SU-DHL-6 (cell line): Measurements from ENCODE around the gene HAUS1.

ENCODE experiments used
- H2AFZ ChIP-seq: fragments of 200-600 bp; sonication (generic); 2 replicates; pipeline ENCODE4 v1.6.1; 2014; ENCODE audit warnings: low read depth, mild to moderate bottlenecking, moderate library complexity, mixed read lengths, antibody characterized with exemption, low read length; ENCODE audit not compliant: severe bottlenecking
- H3F3A ChIP-seq: fragments of 200-600 bp; shearing (Covaris generic); 2 replicates; pipeline ENCODE4 v1.6.0; 2016; ENCODE audit warnings: antibody characterized with exemption, mild to moderate bottlenecking; ENCODE audit not compliant: insufficient read depth
- H3K27ac ChIP-seq: fragments of 200-600 bp; sonication (generic); 2 replicates; pipeline ENCODE4 v1.5.1; 2016; ENCODE audit warnings: low read depth, mild to moderate bottlenecking, low read length, moderate library complexity, mixed read lengths
- H3K27me3 ChIP-seq: fragments of 200-600 bp; sonication (generic), shearing (Covaris generic); 2 replicates; pipeline ENCODE4 v1.6.0; 2014; ENCODE audit warnings: mild to moderate bottlenecking, low read length
- H3K36me3 ChIP-seq: fragments of 200-600 bp; sonication (generic); 2 replicates; pipeline ENCODE4 v1.6.1; 2014; ENCODE audit warnings: mild to moderate bottlenecking, low read length, mixed read lengths
- H3K4me2 ChIP-seq: fragments of 300-600, 200-600 bp; shearing (Covaris generic), sonication (generic); 2 replicates; pipeline ENCODE4 v1.6.0; 2014; ENCODE audit warnings: low read length, low read depth, mild to moderate bottlenecking; ENCODE audit not compliant: poor library complexity, severe bottlenecking
- H3K4me3 ChIP-seq: fragments of 200-600 bp; sonication (generic); 2 replicates; pipeline ENCODE4 v1.5.1; 2014; ENCODE audit warnings: antibody characterized with exemption, low read length, mild to moderate bottlenecking, mixed read lengths; ENCODE audit not compliant: insufficient read depth, poor library complexity, severe bottlenecking
- H3K79me2 ChIP-seq: fragments of 200-600 bp; sonication (generic); 2 replicates; pipeline ENCODE4 v1.6.1; 2014; ENCODE audit warnings: mild to moderate bottlenecking, low read length, moderate library complexity; ENCODE audit not compliant: insufficient read depth
- H3K9ac ChIP-seq: fragments of 200-600 bp; sonication (generic); 2 replicates; pipeline ENCODE4 v1.7.0; 2014; ENCODE audit warnings: mild to moderate bottlenecking, low read length
- H3K9me2 ChIP-seq: fragments of 200-600 bp; sonication (generic); replicated peaks from 2 replicates; pipeline ENCODE4 v1.6.1; 2014; ENCODE audit warnings: low read length; ENCODE audit not compliant: insufficient read depth
- H3K9me3 ChIP-seq: fragments of 200-600 bp; sonication (generic); 2 replicates; pipeline ENCODE4 v1.6.1; 2014; ENCODE audit warnings: low read length, mixed read lengths; ENCODE audit not compliant: insufficient read depth
- H4K20me1 ChIP-seq: fragments of 200-600 bp; sonication (generic); 2 replicates; pipeline ENCODE4 v1.6.1; 2014; ENCODE audit warnings: low read depth, mild to moderate bottlenecking, antibody characterized with exemption, low read length, moderate library complexity, mixed read lengths
- EZH2phosphoT487 ChIP-seq: fragments of 200-600 bp; sonication (generic), shearing (Covaris generic); conservative IDR thresholded peaks from 2 replicates; pipeline ENCODE4 v1.6.1; 2018; ENCODE audit warnings: mild to moderate bottlenecking, antibody characterized with exemption, low read length, moderate library complexity, mixed read lengths
- TF ChIP-seq, protein P1 (sequence below): fragments of 200-600 bp; sonication (generic); IDR thresholded peaks from one replicate; pipeline ENCODE4 v1.5.1; 2017; ENCODE audit warnings: antibody characterized with exemption, mild to moderate bottlenecking, low read length, moderate library complexity; ENCODE audit not compliant: insufficient read depth, poor library complexity, severe bottlenecking

Gene HAUS1

DNA sequence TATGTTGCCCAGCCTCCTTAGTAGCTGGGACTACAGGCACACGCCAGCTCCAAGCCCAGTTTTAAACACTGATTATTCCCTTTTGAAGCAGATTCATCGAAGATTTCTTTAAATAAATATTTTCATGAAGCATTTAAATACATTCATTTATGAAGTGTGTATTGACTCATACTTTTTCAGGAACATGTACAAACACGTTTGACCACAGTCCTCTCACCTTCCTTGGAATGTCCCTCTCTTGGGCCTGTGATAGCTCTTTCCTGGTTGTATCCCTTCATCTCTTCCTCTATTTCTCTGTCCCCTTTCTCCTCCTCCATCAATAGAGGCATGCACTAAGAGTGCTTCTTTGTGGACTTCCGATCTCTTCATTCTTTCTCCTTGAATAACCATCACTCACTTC lies 34.7 kb upstream of the HAUS1 start:
- no peak for TF ChIP-seq EZH2phosphoT487
- Histone ChIP-seq H3K9ac (no peak overlapping the region), H3K4me3 (no peak overlapping the region), H3K27me3 (no peaks in the 10 kb centered on the region), H3K36me3 (no peaks in the 10 kb centered on the region), H3K79me2 (no peaks in the 10 kb centered on the region), H3K9me3 (no peaks in the 10 kb centered on the region), H4K20me1 (no peaks in the 10 kb centered on the region), H3K4me2 (no peak overlapping the region), H3F3A (peaks cover 5% of the 10 kb centered on the region; the same call in 1 of the 2 replicates), H3K27ac (no peak overlapping the region), H3K9me2 (no peaks in the 10 kb centered on the region), H2AFZ (no peak overlapping the region)

DNA sequence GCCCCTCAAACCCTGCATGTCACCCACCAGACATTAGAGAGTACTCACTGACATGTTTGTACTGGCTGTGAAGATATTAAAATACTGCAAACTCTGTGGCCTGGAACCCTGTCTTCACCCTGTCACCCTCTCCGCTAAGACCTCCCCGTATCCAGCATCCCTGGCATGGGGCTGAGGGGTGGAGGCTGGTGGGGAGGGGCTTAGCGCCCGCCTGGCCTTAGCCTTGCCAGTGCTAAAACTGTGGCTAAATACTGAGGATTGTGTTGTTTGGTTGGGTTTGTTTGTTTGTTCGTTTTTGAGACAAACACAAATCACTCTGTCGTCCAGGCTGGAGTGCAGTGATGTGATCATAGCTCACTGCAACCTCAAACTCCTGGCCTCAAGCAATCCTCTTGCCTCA lies 34.0 kb upstream of the HAUS1 start:
- Histone ChIP-seq H3K4me3 (no peak overlapping the region), H3K9me3 (no peaks in the 10 kb centered on the region), H2AFZ (no peak overlapping the region), H4K20me1 (no peaks in the 10 kb centered on the region), H3K9ac (no peak overlapping the region), H3K27me3 (no peaks in the 10 kb centered on the region), H3K79me2 (no peaks in the 10 kb centered on the region), H3F3A (peaks cover 12% of the 10 kb centered on the region; the same call in 1 of the 2 replicates), H3K4me2 (no peak overlapping the region), H3K9me2 (no peaks in the 10 kb centered on the region), H3K27ac (no peak overlapping the region), H3K36me3 (no peaks in the 10 kb centered on the region)
- TF ChIP-seq, protein P1, sequence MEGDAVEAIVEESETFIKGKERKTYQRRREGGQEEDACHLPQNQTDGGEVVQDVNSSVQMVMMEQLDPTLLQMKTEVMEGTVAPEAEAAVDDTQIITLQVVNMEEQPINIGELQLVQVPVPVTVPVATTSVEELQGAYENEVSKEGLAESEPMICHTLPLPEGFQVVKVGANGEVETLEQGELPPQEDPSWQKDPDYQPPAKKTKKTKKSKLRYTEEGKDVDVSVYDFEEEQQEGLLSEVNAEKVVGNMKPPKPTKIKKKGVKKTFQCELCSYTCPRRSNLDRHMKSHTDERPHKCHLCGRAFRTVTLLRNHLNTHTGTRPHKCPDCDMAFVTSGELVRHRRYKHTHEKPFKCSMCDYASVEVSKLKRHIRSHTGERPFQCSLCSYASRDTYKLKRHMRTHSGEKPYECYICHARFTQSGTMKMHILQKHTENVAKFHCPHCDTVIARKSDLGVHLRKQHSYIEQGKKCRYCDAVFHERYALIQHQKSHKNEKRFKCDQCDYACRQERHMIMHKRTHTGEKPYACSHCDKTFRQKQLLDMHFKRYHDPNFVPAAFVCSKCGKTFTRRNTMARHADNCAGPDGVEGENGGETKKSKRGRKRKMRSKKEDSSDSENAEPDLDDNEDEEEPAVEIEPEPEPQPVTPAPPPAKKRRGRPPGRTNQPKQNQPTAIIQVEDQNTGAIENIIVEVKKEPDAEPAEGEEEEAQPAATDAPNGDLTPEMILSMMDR, result no peak
- no peak for TF ChIP-seq EZH2phosphoT487

DNA sequence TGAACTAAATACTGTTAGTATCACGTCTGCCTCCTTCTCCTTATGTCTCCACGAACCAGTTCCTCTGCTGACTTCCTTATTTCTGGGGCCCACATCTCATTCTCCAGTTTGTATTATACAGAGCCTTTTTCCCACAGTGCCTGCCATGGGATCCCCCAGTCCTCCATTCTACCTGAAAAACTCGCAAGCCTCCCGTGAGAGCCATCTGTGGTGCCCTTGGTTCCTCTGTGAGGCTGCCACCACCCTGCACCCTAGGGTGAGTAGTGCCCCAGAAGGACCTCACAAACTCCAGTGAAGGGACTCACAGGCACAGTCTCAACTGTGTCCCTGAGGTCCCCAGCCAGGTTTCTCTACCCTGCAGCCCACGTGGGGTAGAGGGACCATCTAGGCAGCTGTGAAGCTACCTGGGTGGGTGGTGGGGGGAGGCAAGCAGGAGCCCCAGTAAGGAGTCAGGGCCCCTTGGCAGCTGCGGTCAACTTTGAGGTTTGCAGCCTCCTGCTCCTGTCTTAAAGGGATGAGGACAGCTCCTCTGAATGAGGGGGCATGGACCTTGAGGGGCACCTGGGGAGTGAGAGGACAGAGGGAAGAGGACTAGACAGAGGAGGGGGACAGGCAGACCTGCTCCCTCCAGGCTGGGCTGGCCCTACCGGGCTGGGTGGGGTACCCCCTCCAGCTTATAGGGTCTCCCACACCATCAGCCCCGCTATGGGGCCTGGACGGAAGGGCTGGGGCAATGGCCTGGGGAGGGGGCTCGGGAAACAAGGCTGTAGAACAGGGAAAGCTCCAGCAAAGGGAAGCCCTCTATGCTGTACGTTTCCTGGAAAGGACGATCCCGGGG lies 33.2 kb upstream of the HAUS1 start:
- no peaks in the 10 kb centered on the region for H3K27me3 ChIP-seq
- H3K79me2 ChIP-seq, result no peaks in the 10 kb centered on the region
- TF ChIP-seq EZH2phosphoT487, result no peak
- TF ChIP-seq, protein P1, result no peak
- no peak overlapping the region for H3K4me3 ChIP-seq
- H3K9ac ChIP-seq, result no peak overlapping the region
- H4K20me1 ChIP-seq, result no peaks in the 10 kb centered on the region
- no peak overlapping the region for H3K4me2 ChIP-seq
- no peaks in the 10 kb centered on the region for H3K36me3 ChIP-seq
- H2AFZ ChIP-seq, result no peak overlapping the region
- H3F3A ChIP-seq, result peaks cover 17% of the 10 kb centered on the region; the same call in 1 of the 2 replicates
- H3K9me2 ChIP-seq, result no peaks in the 10 kb centered on the region
- no peak overlapping the region for H3K27ac ChIP-seq
- H3K9me3 ChIP-seq, result no peaks in the 10 kb centered on the region

DNA sequence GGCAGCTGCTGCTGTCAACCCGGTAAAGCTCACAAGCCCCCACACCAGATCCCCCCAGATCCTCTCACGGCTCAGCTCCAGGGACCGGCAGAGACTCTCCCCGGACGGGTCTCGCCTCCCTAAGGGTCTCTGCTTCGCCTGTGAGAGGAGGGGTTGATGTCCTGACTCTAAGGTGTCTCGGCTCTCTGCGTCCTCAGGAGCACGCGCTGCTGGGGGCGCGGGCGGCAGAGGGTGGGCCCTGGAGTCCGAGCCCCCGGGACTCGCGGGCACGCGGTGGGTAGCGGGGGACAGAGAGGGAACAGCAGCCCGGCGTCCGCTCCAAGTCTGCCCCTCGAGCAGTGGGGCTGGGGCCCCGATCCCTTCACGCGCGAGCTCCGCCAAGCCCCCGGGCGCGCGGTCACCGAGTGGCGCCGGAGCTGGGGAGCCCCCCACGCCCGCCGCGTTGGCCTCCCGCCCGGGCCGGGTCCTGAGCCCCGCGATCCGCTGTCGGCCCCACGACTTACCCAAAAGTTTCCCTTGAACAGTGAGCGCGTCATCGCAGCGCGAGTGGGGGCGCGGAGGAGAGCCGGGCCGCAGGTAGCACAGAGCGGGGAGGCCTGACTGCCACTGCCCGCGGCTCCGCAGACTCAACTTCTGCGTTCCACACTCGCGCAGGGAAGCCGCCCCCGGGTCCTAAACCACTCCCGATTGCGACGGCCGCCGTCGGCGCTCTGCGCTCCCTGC lies 32.4 kb upstream of the HAUS1 start, which contains the start of gene PSTPIP2:
PSTPIP2 (minus strand) TSS at position 608 of the 723 bp plus-strand sequence; CDS start at position 536, 72 bp downstream.
- Histone ChIP-seq H3F3A (peaks cover 23% of the 10 kb centered on the region; the same call in 1 of the 2 replicates), H3K79me2 (no peaks in the 10 kb centered on the region), H3K4me2 (no peak within 1 kb of the TSS), H3K27me3 (no peaks in the 10 kb centered on the region), H3K9me2 (no peaks in the 10 kb centered on the region), H3K4me3 (no peak within 1 kb of the TSS), H3K36me3 (no peaks in the 10 kb centered on the region; the same call in 1 of the 2 replicates), H3K9ac (no peak within 1 kb of the TSS), H3K27ac (no peak within 1 kb of the TSS), H2AFZ (no peak within 1 kb of the TSS), H3K9me3 (no peaks in the 10 kb centered on the region), H4K20me1 (no peaks in the 10 kb centered on the region)
- TF ChIP-seq EZH2phosphoT487, result no peak
- TF ChIP-seq, protein P1, result no peak
